Activated CD4-positive, alpha-beta T cell treated with anti-CD3 and anti-CD28 coated beads, Interleukin-2, amount 10 ng/mL, durations not matched to agents 7 days and 5 days (primary cell): ENCODE measurements around the gene SSTR1. TPM values are rescaled to one million over a fixed set of nuclear protein-coding genes. Genes with fewer than 3 reads are reported as not detected.

Source experiments
- CTCF ChIA-PET: fragments of 350-600 bp; sonication (Branson Sonifier 250); formaldehyde crosslinking; loops from one replicate; lab custom pipeline; 2021; ENCODE audit warnings: antibody characterized with exemption; lab: Charles Lee
- POLR2A ChIA-PET: fragments of 350-600 bp; sonication (Branson Sonifier 250); formaldehyde crosslinking; loops from one replicate; lab custom pipeline; 2021; ENCODE audit warnings: antibody characterized with exemption; lab: Charles Lee
- DNase-seq: peaks from one replicate; pipeline ENCODE4 v3.0.0-alpha.2; 2020
- H3K27ac Mint-ChIP-seq: one replicate; pipeline ENCODE4 v1.8.0; 2021; ENCODE audit warnings: mild to moderate bottlenecking, moderate library complexity, mixed read lengths
- H3K27me3 Mint-ChIP-seq: one replicate; pipeline ENCODE4 v1.8.0; 2021; ENCODE audit warnings: mixed read lengths
- H3K36me3 Mint-ChIP-seq: one replicate; pipeline ENCODE4 v1.8.0; 2021; ENCODE audit warnings: low read depth, mixed read lengths
- H3K4me1 Mint-ChIP-seq: one replicate; pipeline ENCODE4 v1.8.0; 2021; ENCODE audit warnings: mixed read lengths
- H3K4me3 Mint-ChIP-seq: one replicate; pipeline ENCODE4 v1.8.0; 2021; ENCODE audit warnings: mild to moderate bottlenecking, moderate library complexity, mixed read lengths
- H3K9me3 Mint-ChIP-seq: one replicate; pipeline ENCODE4 v1.8.0; 2021; ENCODE audit warnings: mixed read lengths
- total RNA-seq, 2 experiments: library from RNA; stranded (reverse); gene quantifications; one replicate each; pipeline ENCODE4 v1.2.3, GENCODE V29; 2021

The SSTR1 gene
- total RNA-seq, 2 experiments from 2014 or later, result not detected

- Mint-ChIP-seq H3K4me1 (no peaks in the 10 kb centered on the region), H3K27ac (no peak overlapping the region), H3K9me3 (no peaks in the 10 kb centered on the region), H3K4me3 (no peak overlapping the region), H3K27me3 (peaks cover 8% of the 10 kb centered on the region), H3K36me3 (no peaks in the 10 kb centered on the region)
- DNase-seq, result no peak
- ChIA-PET POLR2A (no interaction called here), CTCF (no interaction called here)
Observed at GRCh38 chr14:38221077-38221476, 13.4 kb downstream of the SSTR1 start.

GRCh38 chr14:38224338-38224737, 16.6 kb downstream of the SSTR1 start:
- Mint-ChIP-seq H3K9me3 (no peaks in the 10 kb centered on the region), H3K27ac (no peak overlapping the region), H3K4me3 (no peak overlapping the region), H3K36me3 (no peaks in the 10 kb centered on the region), H3K27me3 (peaks cover 4% of the 10 kb centered on the region), H3K4me1 (no peaks in the 10 kb centered on the region)
- CTCF ChIA-PET, result no interaction called here
- DNase-seq, result no peak
- POLR2A ChIA-PET, result no interaction called here

- H3K4me3 Mint-ChIP-seq, result no peak overlapping the region
- no peak overlapping the region for H3K27ac Mint-ChIP-seq
- ChIA-PET POLR2A (no interaction called here), CTCF (no interaction called here)
- H3K36me3 Mint-ChIP-seq, result no peaks in the 10 kb centered on the region
- no peaks in the 10 kb centered on the region for H3K9me3 Mint-ChIP-seq
- H3K4me1 Mint-ChIP-seq, result no peaks in the 10 kb centered on the region
- no peak for DNase-seq
- peaks cover 4% of the 10 kb centered on the region for H3K27me3 Mint-ChIP-seq
Observed at GRCh38 chr14:38225946-38226345, 18.2 kb downstream of the SSTR1 start.

- POLR2A ChIA-PET, result no interaction called here
- Mint-ChIP-seq H3K9me3 (no peaks in the 10 kb centered on the region), H3K4me1 (no peaks in the 10 kb centered on the region), H3K27me3 (peaks cover 6% of the 10 kb centered on the region), H3K4me3 (no peak overlapping the region), H3K36me3 (no peaks in the 10 kb centered on the region), H3K27ac (no peak overlapping the region)
- CTCF ChIA-PET, result no interaction called here
- DNase-seq, result no peak
Observed at GRCh38 chr14:38226366-38226765, 18.7 kb downstream of the SSTR1 start.

- ChIA-PET CTCF (no interaction called here), POLR2A (no interaction called here)
- Mint-ChIP-seq H3K27ac (no peak overlapping the region), H3K36me3 (no peaks in the 10 kb centered on the region), H3K4me1 (no peaks in the 10 kb centered on the region), H3K9me3 (no peaks in the 10 kb centered on the region), H3K27me3 (peaks cover 4% of the 10 kb centered on the region), H3K4me3 (no peak overlapping the region)
- DNase-seq, result no peak
Observed at GRCh38 chr14:38233218-38233617, 25.5 kb downstream of the SSTR1 start.

- Mint-ChIP-seq H3K9me3 (no peaks in the 10 kb centered on the region), H3K4me3 (no peak overlapping the region), H3K27me3 (no peaks in the 10 kb centered on the region), H3K4me1 (no peaks in the 10 kb centered on the region), H3K36me3 (no peaks in the 10 kb centered on the region), H3K27ac (no peak overlapping the region)
- no peak for DNase-seq
- ChIA-PET POLR2A (no interaction called here), CTCF (no interaction called here)
Observed at GRCh38 chr14:38238332-38238731, 30.6 kb downstream of the SSTR1 start.

- no peaks in the 10 kb centered on the region for H3K36me3 Mint-ChIP-seq
- CTCF ChIA-PET, result no interaction called here
- H3K9me3 Mint-ChIP-seq, result no peaks in the 10 kb centered on the region
Observed at GRCh38 chr14:38238878-38239277, 31.2 kb downstream of the SSTR1 start.

GRCh38 chr14:38243696-38244240, 36.1 kb downstream of the SSTR1 start:
- DNase-seq, result no peak
- POLR2A ChIA-PET, result no interaction called here
- Mint-ChIP-seq H3K27ac (no peak overlapping the region), H3K4me3 (no peak overlapping the region), H3K9me3 (no peaks in the 10 kb centered on the region), H3K27me3 (peaks cover 3% of the 10 kb centered on the region), H3K36me3 (no peaks in the 10 kb centered on the region), H3K4me1 (no peaks in the 10 kb centered on the region)
- CTCF ChIA-PET, result no interaction called here

More at GRCh38 chr14:38238878-38239277, 31.2 kb downstream of the SSTR1 start:
- Mint-ChIP-seq H3K4me3 (no peak overlapping the region), H3K27me3 (no peaks in the 10 kb centered on the region), H3K27ac (no peak overlapping the region), H3K4me1 (no peaks in the 10 kb centered on the region)
- DNase-seq, result no peak
- POLR2A ChIA-PET, result no interaction called here

GRCh38 chr14:38248321-38249028, 40.8 kb downstream of the SSTR1 start:
- POLR2A ChIA-PET, result no interaction called here
- Mint-ChIP-seq H3K27ac (no peak overlapping the region), H3K9me3 (no peaks in the 10 kb centered on the region), H3K4me3 (no peak overlapping the region), H3K4me1 (no peaks in the 10 kb centered on the region), H3K36me3 (no peaks in the 10 kb centered on the region), H3K27me3 (peaks cover 15% of the 10 kb centered on the region)
- DNase-seq, result no peak
- CTCF ChIA-PET, result no interaction called here

- DNase-seq, result no peak
- ChIA-PET CTCF (no interaction called here), POLR2A (no interaction called here)
- H3K4me3 Mint-ChIP-seq, result no peak overlapping the region
- H3K36me3 Mint-ChIP-seq, result no peaks in the 10 kb centered on the region
- no peaks in the 10 kb centered on the region for H3K9me3 Mint-ChIP-seq
- H3K27ac Mint-ChIP-seq, result no peak overlapping the region
- peaks cover 2% of the 10 kb centered on the region for H3K4me1 Mint-ChIP-seq
- H3K27me3 Mint-ChIP-seq, result peaks cover 30% of the 10 kb centered on the region
Observed at GRCh38 chr14:38250331-38250730, 42.6 kb downstream of the SSTR1 start.

GRCh38 chr14:38252066-38252710, 44.5 kb downstream of the SSTR1 start:
- POLR2A ChIA-PET, result no interaction called here

GRCh38 chr14:38253676-38254075, 46.0 kb downstream of the SSTR1 start:
- POLR2A ChIA-PET, result no interaction called here

More at GRCh38 chr14:38252066-38252710, 44.5 kb downstream of the SSTR1 start:
- Mint-ChIP-seq H3K9me3 (no peaks in the 10 kb centered on the region), H3K27me3 (peaks cover 39% of the 10 kb centered on the region), H3K4me3 (no peak overlapping the region), H3K36me3 (no peaks in the 10 kb centered on the region), H3K4me1 (peaks cover 9% of the 10 kb centered on the region), H3K27ac (no peak overlapping the region)
- DNase-seq, result no peak
- CTCF ChIA-PET, result no interaction called here

GRCh38 chr14:38254571-38255407, 47.1 kb downstream of the SSTR1 start:
- no peak for DNase-seq
- Mint-ChIP-seq H3K27ac (no peak overlapping the region), H3K27me3 (peaks cover 47% of the 10 kb centered on the region), H3K36me3 (no peaks in the 10 kb centered on the region), H3K4me3 (no peak overlapping the region), H3K9me3 (no peaks in the 10 kb centered on the region), H3K4me1 (peaks cover 9% of the 10 kb centered on the region)
- ChIA-PET POLR2A (no interaction called here), CTCF (no interaction called here)

More at GRCh38 chr14:38253676-38254075, 46.0 kb downstream of the SSTR1 start:
- no peak for DNase-seq
- CTCF ChIA-PET, result no interaction called here
- Mint-ChIP-seq H3K9me3 (no peaks in the 10 kb centered on the region), H3K4me3 (no peak overlapping the region), H3K4me1 (peaks cover 9% of the 10 kb centered on the region), H3K36me3 (no peaks in the 10 kb centered on the region), H3K27me3 (peaks cover 46% of the 10 kb centered on the region), H3K27ac (no peak overlapping the region)
